K562 (cell line): Measurements from ENCODE around the gene BNIPL. TPM values are rescaled to one million over a fixed set of nuclear protein-coding genes. Genes with fewer than 3 reads are reported as not detected.

Experiments used
- CBX2 ChIP-seq: fragments of 200-600 bp; sonication (generic); IDR thresholded peaks from one replicate; pipeline ENCODE4 v1.6.1; 2012; ENCODE audit warnings: mild to moderate bottlenecking, low read length, inconsistent platforms; ENCODE audit not compliant: insufficient read depth, poor library complexity, severe bottlenecking
- CSDE1 ChIP-seq, 2 experiments: fragments of 450-650 bp; IDR thresholded peaks; 2 replicates each; pipeline ENCODE4 v1.6.1; 2016; ENCODE audit warnings: mild to moderate bottlenecking in 1 of 2
- HDAC2 ChIP-seq: fragments of 450-650 bp; IDR thresholded peaks from 2 replicates; pipeline ENCODE4 v1.6.1; 2016; ENCODE audit warnings: mild to moderate bottlenecking
- HNRNPK ChIP-seq: fragments of 200-400 bp; formaldehyde crosslinking; IDR thresholded peaks from one replicate; pipeline ENCODE4 v1.6.1; 2018; ENCODE audit warnings: mild to moderate bottlenecking, low read depth, low read length; ENCODE audit not compliant: poor library complexity, severe bottlenecking
- IRF2 ChIP-seq: sonication (generic); formaldehyde crosslinking; IDR thresholded peaks from 2 replicates; pipeline ENCODE4 v1.8.1; 2022; ENCODE audit warnings: mild to moderate bottlenecking, missing genetic modification reagents
- MTA3 ChIP-seq: fragments of 450-650 bp; formaldehyde crosslinking; IDR thresholded peaks from 2 replicates; pipeline ENCODE4 v1.6.1; 2017; ENCODE audit warnings: mild to moderate bottlenecking, borderline replicate concordance
- PYGO2 ChIP-seq: fragments of 450-650 bp; IDR thresholded peaks from 2 replicates; pipeline ENCODE4 v1.6.1; 2016; ENCODE audit warnings: mild to moderate bottlenecking, missing genetic modification characterization, moderate library complexity, missing compliant biosample characterization
- SMC3 ChIP-seq: conservative IDR thresholded peaks from 2 replicates; pipeline ENCODE4 v1.6.1; 2011; ENCODE audit warnings: low read depth, low read length, improper control_type of control experiment; ENCODE audit not compliant: insufficient read depth
- SUPT5H ChIP-seq: fragments of 450-650 bp; IDR thresholded peaks from 2 replicates; pipeline ENCODE4 v1.6.1; 2016
- TAF1 ChIP-seq: IDR thresholded peaks from 2 replicates; pipeline ENCODE4 v1.6.1; 2011; ENCODE audit warnings: mild to moderate bottlenecking, low read length, moderate library complexity; ENCODE audit not compliant: insufficient read depth, control insufficient read depth, severe bottlenecking; ENCODE audit errors: extremely low read depth
- TBP ChIP-seq: optimal IDR thresholded peaks from 2 replicates; pipeline ENCODE3; 2011; ENCODE audit warnings: low read depth, low read length, improper control_type of control experiment
- USF1 ChIP-seq: sonication (generic); formaldehyde crosslinking; IDR thresholded peaks from 2 replicates; pipeline ENCODE4 v1.9.0; 2022; ENCODE audit warnings: mild to moderate bottlenecking, missing genetic modification reagents
- ZNF174 ChIP-seq: fragments of 250-450 bp; sonication (Bioruptor Pico); IDR thresholded peaks from 2 replicates; pipeline ENCODE4 v1.4.0; 2020; ENCODE audit warnings: mild to moderate bottlenecking
- ZNF589 ChIP-seq: fragments of 200-800 bp; sonication (Bioruptor generic); IDR thresholded peaks from 2 replicates; pipeline ENCODE4 v1.6.1; 2016; ENCODE audit warnings: low read depth, missing genetic modification characterization, missing compliant biosample characterization
- polyA plus RNA-seq, 8 experiments: library from polyadenylated mRNA; depleted of rRNA in 4 of 8; stranded (reverse) in 5 of 8; unstranded in 3 of 8; fragments of >200 nt; fragmentation: Nextera tagmentation in 2 of 8; fragmentation: Illumina TruSeq in 1 of 8; extraction: Ambion mirVana in 2 of 8; extraction: Trizol in 1 of 8; gene quantifications; 2 replicates each; pipeline versions ENCODE4 v1.2.1 to v1.2.3, GENCODE V29; 2011 to 2014; ENCODE audit warnings: inconsistent platforms in 1 of 8, missing spikeins in 1 of 8
- total RNA-seq, 7 experiments: library from RNA; depleted of rRNA in 6 of 7; stranded (reverse); fragments of >200 nt in 6 of 7; fragmentation: Illumina TruSeq in 2 of 7; extraction: Trizol in 2 of 7; gene quantifications; 2 replicates each; pipeline versions ENCODE4 v1.2.1 to v1.2.3, GENCODE V29; 2011 to 2021; ENCODE audit warnings: low replicate concordance in 1 of 7
- TF ChIP-seq, protein P1 (sequence below): fragments of 200-800 bp; sonication (Bioruptor generic); IDR thresholded peaks from 2 replicates; pipeline ENCODE4 v1.6.1; 2016; ENCODE audit warnings: missing genetic modification characterization, missing compliant biosample characterization
- TF ChIP-seq, protein P2 (sequence below): sonication (generic); formaldehyde crosslinking; IDR thresholded peaks from 2 replicates; pipeline ENCODE4 v1.8.1; 2023; ENCODE audit warnings: missing genetic modification reagents, mild to moderate bottlenecking, borderline replicate concordance
- TF ChIP-seq, protein P3 (sequence below): fragments of 450-650 bp; IDR thresholded peaks from 2 replicates; pipeline ENCODE4 v1.6.1; 2016; ENCODE audit warnings: low read depth, mild to moderate bottlenecking, moderate library complexity

The BNIPL gene
- total and polyA plus RNA-seq, 9 of the 15 experiments (the other 6 are each of a cell fraction or from before 2014, with no cell fraction given), result 0.08 to 1.4 (median 0.68) TPM

- TF ChIP-seq, protein P1, sequence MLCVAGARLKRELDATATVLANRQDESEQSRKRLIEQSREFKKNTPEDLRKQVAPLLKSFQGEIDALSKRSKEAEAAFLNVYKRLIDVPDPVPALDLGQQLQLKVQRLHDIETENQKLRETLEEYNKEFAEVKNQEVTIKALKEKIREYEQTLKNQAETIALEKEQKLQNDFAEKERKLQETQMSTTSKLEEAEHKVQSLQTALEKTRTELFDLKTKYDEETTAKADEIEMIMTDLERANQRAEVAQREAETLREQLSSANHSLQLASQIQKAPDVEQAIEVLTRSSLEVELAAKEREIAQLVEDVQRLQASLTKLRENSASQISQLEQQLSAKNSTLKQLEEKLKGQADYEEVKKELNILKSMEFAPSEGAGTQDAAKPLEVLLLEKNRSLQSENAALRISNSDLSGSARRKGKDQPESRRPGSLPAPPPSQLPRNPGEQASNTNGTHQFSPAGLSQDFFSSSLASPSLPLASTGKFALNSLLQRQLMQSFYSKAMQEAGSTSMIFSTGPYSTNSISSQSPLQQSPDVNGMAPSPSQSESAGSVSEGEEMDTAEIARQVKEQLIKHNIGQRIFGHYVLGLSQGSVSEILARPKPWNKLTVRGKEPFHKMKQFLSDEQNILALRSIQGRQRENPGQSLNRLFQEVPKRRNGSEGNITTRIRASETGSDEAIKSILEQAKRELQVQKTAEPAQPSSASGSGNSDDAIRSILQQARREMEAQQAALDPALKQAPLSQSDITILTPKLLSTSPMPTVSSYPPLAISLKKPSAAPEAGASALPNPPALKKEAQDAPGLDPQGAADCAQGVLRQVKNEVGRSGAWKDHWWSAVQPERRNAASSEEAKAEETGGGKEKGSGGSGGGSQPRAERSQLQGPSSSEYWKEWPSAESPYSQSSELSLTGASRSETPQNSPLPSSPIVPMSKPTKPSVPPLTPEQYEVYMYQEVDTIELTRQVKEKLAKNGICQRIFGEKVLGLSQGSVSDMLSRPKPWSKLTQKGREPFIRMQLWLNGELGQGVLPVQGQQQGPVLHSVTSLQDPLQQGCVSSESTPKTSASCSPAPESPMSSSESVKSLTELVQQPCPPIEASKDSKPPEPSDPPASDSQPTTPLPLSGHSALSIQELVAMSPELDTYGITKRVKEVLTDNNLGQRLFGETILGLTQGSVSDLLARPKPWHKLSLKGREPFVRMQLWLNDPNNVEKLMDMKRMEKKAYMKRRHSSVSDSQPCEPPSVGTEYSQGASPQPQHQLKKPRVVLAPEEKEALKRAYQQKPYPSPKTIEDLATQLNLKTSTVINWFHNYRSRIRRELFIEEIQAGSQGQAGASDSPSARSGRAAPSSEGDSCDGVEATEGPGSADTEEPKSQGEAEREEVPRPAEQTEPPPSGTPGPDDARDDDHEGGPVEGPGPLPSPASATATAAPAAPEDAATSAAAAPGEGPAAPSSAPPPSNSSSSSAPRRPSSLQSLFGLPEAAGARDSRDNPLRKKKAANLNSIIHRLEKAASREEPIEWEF (CRISPR knock-in tag), result no peak
- TF ChIP-seq, protein P2, sequence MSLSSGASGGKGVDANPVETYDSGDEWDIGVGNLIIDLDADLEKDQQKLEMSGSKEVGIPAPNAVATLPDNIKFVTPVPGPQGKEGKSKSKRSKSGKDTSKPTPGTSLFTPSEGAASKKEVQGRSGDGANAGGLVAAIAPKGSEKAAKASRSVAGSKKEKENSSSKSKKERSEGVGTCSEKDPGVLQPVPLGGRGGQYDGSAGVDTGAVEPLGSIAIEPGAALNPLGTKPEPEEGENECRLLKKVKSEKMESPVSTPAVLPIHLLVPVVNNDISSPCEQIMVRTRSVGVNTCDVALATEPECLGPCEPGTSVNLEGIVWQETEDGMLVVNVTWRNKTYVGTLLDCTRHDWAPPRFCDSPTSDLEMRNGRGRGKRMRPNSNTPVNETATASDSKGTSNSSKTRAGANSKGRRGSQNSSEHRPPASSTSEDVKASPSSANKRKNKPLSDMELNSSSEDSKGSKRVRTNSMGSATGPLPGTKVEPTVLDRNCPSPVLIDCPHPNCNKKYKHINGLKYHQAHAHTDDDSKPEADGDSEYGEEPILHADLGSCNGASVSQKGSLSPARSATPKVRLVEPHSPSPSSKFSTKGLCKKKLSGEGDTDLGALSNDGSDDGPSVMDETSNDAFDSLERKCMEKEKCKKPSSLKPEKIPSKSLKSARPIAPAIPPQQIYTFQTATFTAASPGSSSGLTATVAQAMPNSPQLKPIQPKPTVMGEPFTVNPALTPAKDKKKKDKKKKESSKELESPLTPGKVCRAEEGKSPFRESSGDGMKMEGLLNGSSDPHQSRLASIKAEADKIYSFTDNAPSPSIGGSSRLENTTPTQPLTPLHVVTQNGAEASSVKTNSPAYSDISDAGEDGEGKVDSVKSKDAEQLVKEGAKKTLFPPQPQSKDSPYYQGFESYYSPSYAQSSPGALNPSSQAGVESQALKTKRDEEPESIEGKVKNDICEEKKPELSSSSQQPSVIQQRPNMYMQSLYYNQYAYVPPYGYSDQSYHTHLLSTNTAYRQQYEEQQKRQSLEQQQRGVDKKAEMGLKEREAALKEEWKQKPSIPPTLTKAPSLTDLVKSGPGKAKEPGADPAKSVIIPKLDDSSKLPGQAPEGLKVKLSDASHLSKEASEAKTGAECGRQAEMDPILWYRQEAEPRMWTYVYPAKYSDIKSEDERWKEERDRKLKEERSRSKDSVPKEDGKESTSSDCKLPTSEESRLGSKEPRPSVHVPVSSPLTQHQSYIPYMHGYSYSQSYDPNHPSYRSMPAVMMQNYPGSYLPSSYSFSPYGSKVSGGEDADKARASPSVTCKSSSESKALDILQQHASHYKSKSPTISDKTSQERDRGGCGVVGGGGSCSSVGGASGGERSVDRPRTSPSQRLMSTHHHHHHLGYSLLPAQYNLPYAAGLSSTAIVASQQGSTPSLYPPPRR, result no peak
- no peak for TF ChIP-seq CSDE1 (IDR thresholded peaks at IDR 0.05)
- TF ChIP-seq HDAC2, result peak; percentile 44; the same call in 1 of the 2 replicates
- TF ChIP-seq IRF2, result no peak
- TF ChIP-seq TAF1, result peak; percentile 89
- TF ChIP-seq SUPT5H, result peak; percentile 66
- TF ChIP-seq TBP, result peak; percentile 83
- no peak for TF ChIP-seq SMC3
- TF ChIP-seq USF1 (CRISPR knock-in tag), result no peak
- no peak for TF ChIP-seq ZNF589 (CRISPR knock-in tag)
- TF ChIP-seq, protein P3, sequence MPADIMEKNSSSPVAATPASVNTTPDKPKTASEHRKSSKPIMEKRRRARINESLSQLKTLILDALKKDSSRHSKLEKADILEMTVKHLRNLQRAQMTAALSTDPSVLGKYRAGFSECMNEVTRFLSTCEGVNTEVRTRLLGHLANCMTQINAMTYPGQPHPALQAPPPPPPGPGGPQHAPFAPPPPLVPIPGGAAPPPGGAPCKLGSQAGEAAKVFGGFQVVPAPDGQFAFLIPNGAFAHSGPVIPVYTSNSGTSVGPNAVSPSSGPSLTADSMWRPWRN, result no peak
- no peak for TF ChIP-seq CBX2
- no peak for TF ChIP-seq MTA3
- no peak for TF ChIP-seq ZNF174 (CRISPR knock-in tag)
- TF ChIP-seq PYGO2, result no peak
- TF ChIP-seq HNRNPK, result no peak
These were observed 23.7 kb downstream of the BNIPL start, which contains the start of gene MLLT11 (continued) for GRCh38 chr1:151060007-151060656.
